Measurements from ENCODE around the gene OVCA2.

OVCA2 gene

DNA sequence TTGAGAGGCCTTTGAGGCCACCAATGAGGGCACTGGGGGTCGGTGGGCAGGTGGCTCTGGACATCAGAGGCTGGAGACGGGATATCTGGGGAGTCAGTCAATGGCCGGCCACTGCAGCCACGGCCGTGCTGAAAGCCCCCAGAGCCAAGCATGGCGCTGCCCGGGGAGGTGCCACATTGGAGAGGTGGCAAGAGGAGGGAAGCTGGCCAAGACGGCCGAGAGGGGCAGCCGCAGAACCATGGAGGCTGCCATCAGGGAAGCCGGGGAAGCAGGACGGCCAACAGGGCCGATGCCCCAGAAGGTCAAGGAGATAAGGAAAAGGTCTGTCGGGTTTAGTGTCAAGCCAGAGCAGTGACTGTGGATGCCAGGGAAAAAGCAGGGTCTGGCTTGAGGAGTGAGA is 26.5 kb upstream of the OVCA2 start:
- no peak for DNase-seq

DNA sequence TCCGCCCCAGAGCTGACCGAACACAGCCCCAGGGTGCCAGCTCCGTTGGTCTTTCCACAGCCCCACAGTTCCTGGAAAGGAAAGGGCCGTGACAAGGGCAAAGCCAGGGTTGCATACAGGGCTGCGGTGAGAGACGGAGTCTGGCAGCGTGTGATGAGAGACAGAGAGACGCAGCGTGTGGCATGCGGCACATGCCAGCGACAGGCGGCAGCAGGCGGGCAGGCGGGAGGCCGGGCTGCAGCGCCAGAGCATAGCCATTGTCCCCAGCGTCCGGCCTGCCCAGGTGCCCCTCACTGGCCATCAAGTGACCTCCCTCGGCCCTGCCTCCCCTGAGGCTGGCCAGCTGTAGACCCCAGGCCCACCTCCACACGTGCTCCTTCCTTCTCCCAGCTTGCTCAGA is 25.3 kb upstream of the OVCA2 start:
- DNase-seq = no peak

DNA sequence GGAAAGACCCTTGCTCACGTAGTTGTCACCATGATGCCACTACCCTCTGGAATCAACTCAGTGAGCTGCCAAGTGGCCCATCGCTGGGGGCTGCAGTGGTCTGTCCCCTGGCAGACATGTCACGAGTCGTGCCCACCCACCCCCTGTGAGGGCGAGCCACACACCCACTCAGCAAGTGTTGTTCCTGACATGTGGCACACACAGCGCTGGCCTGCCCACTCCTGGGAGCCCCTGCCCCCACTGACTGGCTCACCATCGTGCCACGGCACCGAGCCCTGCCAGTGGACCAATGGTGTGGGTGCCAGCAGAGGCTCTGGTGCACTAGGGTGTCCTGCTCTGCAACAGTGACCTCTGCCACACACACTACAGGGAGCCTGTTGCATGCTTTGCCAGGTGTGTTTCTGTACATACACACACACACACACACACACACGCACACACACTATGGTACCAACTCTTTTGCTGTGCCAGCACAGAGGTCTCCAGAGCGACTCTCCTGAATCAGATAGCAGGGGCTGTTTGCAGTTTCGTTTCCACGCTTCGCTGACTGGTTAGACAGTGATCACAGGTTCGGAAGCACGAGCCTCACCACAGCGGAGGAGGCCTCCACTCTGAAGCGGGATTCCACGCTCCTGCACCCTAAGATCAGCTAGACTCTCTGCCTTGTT is 24.4 kb upstream of the OVCA2 start:
- no peak for DNase-seq

DNA sequence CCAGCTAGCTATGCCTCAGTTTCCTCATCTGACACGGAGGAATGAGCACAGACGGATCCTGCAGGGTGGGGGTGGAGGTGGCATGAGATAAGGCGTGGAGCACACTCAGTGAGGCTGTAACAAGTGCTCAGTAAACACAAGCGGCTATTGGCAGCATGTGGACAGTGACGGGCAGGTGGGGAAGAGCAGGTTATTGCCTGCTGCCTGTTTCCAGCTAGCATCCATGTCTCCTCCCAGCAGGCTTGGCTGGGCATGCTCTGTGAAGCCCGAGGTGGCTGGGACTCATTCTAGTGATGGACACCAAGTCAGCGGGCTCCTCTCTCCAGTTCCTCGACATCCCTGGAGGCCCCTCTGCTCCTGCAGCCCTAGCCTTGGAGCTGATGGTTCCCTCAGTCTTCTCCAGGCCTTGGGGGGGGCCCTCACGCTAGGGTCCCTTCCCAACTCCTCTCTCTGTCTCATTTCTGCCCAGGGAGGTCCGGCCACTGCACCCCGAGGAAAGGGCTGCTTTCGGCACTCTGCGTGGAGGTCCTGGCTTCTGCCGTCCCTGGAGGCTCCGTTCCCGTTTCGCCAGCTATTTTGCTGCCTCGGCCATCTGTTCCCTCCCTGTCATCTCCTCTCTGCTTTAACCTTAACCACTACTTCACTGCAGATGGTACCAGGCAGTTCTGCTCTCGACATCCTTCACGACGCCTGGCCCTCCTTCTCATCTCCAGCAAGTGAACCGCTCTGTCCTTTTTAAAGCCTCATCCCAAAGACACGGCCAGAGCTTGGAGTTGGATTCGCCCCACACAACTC is 22.9 kb upstream of the OVCA2 start:
- no peak for DNase-seq

DNA sequence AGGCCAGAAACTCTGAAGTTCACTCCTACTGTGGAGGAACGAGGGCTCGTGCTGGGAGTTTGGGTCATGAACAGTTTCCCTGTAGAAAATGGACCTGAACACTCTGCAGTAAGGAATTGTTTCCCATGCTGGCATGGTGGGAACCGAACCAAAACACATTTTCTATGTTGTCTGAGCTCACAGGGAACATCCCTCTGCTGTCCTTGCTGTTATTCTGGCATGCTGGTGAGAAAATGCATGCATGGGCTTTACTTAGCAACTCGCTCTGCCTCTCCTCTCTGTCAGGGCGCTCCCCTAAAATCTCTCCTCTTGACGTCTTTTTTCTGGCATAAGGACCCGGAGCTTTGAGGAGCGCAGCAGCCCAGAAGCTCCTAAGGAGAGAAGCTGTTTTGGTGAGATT is 22.1 kb upstream of the OVCA2 start:
- no peak for DNase-seq

DNA sequence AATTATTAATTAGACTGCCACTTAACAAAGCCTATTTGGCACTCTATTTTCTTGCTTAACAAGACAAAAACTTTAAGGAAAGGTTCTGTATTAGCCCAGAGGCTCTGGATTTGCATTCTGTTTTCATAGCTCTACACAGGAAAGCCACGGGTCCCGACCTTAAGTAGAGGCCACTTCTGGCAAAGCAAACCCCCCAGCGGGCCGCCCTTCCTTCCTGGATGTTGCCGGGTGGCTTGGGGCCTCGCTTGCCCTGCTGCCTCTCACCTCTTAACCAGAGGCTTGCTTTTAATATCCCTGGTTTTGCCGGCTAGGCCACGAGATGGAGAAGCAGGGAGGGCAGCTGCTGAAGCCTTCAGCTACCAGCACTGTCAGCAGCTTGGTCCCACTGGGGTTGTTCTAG is 21.1 kb upstream of the OVCA2 start:
- DNase-seq = no peak

DNA sequence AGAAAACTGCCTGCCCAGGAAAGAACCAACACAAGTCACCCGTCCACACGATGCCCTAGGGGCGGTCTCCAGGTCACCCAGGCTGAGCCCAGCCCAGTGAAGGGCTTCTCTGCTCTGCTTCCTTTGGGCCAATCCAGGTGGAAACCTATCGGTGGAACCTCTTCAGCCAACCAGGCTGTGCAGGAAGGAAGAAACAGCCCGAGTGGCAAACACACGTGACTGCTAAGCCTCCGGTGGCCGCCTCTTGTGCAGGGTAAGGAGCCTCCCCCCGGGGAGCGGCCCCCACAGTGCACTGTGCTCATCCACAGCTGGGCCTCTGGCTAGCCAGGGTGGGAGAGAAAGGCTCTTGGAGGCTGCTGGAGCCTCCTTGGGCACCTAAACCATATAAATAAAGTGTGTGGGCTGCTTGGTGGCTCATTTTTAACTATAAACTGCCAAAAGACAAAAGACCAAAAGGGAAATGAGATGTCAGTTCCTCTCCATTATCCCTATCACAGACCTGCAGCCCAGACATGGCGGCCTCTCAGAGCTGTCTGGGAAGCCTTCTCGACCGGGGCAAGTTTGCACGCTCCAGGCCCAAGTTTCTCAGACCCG is 19.1 kb upstream of the OVCA2 start:
- peak; percentile 1 for DNase-seq

DNA sequence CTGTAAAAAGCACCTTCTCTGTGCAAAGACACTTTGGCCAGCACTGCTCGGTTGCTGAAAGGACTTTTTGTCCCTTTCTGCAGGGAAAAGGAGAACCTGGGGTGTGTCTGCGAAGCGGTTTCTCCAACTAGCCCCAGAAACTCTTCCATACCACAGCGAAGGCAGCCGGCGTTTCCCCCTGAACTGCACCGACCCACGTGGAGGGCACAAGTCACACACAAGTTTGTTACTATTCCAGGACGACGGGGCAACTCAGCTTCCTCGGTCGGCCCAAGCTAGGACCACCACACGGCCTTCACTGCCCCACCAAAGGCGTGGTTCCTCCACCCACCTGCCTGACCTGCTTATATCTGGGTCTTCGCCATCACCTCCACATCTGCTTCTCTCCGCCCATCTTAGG is 18.6 kb upstream of the OVCA2 start:
- no peak for DNase-seq

DNA sequence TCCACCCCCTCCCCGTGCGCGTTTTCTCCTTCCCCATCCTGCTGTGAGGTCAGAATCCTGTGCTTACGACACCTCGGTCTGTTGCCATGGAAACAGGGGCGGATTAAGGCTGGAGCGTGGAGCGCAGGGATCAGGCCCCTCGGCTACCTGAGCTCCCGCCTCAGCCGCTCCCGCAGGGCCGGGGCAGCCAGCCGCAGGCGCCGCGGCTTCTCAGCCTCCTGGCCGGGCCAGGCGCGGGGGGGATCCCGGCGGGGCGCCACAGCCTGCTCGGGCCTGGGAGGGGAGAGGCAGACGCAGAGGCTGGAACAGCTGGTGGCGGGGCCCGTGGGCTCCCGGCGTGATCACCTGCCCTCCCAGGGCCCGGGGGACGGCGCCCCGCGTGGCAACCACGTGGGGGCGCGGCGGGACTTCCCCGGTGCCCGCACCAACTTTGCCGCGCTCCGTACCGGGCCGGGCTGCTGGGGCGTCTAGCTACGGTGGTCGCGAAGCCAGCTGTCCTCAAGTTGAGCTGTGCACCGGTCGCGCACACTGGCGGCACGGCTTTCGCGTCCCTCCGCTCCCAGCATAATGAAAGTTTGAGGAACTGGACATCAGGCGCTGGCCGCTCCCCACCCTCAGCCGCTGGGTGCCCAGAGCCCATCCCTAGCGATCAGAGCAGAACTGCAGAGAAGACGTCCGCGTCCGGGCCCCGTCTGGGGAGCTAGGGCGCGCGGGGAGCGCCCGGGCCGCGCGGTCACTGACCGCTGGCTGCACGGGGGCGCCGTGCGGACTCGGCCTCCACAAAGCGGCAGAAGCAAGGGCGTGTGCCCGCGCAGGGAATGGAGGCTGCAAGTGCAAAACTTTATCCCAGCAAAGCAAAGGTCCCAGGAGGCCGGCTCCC is 17.9 kb upstream of the OVCA2 start:
- DNase-seq = peak; percentile 6

DNA sequence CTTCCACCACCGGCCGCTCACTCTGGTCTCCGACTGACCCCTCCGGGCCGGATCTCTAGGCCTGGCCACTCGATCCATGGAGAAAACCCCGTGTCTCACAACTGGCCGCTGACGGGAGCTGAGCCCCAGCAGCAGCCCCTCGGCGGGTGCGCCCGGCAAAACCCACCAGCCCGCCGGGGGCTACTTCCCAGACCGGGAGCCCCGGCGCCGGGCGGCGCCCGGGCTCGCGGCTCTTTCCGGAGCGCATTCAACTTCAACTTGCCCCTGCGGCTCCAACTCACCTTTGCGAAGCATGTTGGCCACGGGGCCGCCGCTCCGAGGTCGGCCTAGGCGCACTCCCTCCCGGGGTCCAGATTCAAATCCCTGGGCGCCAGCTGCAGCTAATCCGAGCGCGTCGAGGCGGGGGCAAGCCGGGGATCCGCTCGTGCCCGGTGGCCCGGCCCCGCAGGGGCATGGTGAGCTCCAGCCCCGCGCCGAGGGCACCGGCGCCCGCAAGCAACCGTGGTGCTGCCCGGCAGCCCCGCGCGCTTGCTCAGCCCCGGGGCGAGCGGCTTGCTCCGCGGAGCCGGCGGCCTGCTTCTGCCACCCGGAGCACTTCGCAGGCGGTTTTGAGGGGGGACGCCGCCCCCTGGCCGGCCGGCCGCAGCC is 17.1 kb upstream of the OVCA2 start:
- no peak for DNase-seq

DNA sequence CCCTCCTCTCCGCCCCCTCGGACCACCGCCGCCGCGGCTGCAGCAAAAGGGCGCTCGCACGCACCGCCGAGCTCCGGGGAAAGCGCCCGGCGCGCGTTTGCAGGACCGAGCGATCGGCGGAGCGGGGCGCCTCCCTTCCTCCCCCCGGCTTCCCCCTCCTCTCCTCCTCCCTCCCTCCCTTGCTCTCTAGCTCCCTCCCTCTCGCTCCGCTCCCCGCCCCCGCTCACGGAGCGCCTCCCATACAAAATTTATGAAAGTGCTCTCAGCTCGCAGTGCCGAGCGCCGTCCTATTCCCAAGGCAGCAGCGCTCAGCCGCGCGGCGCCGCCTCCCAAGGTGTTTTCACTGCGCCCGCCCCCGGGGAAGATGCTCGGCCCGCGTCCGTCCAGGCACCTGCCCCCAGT is 16.6 kb upstream of the OVCA2 start, which contains the start of gene RTN4RL1:
RTN4RL1 (minus strand) TSS at position 115 of the 402 bp plus-strand sequence. CDS start 469 bp downstream, outside the sequence.
- no peak for DNase-seq

DNA sequence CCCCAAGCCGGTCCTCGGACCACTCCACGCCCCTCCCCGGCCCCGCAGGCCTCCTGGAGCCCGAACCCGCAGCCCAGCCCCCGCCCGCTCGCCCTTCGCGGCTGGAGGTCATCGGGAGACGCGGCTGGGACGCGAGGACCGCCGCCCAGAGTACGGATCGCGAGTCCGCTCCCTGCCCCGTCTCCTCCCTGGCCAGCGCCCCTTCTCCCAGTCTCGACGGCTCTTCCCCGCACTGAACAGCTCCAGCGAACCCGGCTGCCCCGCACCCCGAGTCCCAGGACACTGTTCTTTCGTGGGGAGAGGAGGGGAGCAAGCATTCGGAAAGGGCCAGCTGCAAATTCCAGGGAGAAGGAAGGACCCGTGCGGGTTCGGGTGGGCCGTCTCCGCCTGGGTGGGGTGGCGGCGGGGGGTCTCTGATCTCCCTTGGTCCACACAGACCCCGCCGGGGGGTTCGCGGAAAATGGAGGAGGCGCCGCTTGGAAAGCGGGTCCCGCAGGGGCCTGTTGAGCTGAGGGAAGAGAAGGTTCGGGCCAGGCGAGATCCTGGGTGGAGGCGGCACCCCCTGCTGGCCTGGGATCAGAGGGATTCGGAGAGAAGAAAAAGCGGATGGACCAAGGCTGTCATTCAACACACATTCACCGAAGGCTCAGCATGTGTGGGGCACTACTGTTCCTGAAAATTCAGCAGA is 16.1 kb upstream of the OVCA2 start:
- no peak for DNase-seq

DNA sequence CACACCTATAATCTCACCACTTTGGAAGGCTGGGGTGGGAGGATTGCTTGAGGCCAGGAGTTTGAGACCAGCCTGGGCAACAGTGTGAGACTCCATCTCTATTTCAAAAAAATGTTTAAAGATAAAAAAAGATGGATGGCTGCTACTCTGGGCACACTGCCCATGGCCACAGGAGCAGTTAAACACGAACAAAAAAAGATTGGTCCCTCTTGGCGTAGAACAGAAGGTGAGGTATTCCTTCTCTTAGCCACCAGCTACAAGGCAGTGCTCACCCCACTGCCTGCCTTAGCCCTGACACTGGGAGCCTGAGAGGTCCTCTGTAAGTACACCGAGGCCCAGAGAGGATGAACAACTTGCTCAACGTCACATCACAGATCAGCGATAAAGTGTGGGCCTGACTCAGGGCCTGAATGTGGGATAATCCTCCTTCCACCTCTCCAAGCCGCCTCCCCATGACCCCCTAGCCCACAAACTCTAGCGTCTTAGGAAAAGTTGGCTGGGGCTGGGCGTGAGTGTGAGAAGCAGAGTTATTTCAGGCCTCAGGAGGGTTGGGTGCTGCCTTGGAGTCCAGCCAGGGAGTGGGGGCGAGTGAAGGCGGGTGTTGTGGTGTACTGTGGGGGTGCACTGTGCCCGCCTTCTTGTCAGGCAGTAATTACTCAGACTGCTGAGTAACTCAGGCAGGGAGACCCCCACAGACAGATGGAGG is 14.1 kb upstream of the OVCA2 start:
- no peak for DNase-seq

DNA sequence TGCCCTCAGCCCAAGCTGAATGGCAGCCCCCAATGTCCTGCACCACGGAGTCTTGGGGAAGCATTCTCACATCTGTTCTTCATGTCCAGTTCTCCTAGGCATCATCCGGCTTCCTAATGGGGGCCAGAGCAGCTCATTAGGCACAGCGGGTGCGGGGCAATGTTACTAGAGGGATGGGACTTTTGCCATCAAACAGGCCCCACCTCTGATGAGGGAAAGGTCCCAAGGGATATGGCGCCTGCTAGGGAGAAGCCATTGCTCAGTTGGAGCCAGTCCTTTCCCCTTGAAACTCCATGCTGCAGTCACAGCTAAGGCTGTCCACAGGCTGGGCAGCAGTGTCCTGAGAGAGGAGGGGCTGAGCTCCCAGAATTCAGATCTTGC is 13.6 kb upstream of the OVCA2 start:
- DNase-seq = no peak

DNA sequence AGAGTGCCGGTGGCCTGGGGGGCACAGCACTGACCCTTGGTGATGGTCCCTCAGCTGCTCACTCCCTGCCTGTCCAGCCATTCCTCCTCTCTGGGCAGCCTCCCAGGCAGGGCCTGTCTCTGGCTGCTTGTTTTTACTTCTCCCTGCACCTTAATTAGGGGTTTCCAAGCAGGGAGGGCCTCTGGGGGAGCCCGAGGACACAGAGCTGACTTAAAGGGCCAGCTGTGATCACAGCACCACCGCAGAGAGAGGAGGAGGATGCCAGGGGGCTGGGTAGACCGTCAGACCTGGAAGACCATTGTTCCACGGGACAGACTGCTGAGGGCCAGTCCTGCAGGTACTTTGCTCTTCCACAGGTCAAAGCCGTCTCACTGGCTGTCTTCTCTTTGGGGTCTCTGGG is 13.1 kb upstream of the OVCA2 start:
- DNase-seq = no peak

DNA sequence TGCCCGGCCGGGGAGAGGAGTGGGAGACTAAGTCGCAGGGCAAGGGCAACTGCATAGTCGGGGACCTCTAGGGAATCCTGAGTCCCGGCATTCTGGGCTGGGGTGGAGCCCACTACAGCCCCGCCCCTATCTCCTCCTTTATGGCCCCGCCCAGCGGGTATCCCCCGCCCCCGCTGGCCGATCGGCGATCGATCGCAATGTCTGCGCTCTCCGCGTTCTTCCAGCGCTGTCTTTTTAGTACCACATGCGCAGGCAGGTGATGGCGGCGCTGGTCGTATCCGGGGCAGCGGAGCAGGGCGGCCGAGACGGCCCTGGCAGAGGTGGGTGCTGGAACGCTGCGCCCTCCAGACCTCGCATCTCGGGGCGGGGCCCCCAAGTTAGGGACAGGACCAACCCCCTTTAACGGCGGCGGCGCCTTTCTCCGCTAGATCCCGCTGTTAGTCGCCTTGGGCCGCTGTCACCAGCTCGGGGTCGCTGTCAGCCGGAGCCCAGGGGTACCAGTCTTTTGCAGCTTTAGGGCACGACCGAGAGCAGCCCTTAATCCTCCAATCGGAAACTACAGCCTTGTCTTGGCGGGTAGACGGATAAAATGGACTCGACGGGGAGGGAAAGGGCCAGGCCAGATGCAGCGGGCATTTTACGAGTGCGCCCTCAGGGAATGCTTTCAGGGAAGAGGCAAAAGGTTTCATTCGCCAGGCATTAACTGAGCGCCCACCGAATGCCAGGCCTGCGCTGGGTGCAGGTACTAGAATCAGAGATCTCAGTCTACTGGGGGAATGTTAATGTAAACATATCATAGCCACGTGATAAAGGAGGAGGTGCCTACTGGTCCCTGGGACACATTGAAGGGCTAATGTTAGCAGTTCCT is 11.7 kb upstream of the OVCA2 start, which contains the start of gene DPH1:
DPH1 (plus strand) TSS at position 243 of the 868 bp plus-strand sequence; CDS start at position 260, 17 bp downstream.
- DNase-seq = peak; percentile 63

DNA sequence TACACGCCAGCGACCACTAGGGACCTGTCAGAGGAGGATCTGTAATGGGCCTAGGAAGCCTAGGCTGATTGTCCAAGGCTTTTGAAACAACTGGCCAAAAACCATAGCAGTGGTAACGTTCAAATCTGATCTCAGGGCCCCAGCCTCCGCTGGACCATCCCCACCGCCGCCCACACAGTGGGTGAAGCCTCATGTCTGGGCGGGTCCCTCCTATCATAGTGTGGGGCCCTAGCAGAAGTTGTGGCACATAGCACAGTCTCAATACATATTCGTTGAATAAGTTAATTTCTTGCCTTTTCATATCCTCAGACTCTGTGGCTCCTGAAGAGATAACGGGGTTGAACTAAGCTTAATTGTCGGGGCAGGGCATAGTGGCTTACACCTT is 11.1 kb upstream of the OVCA2 start:
- no peak for DNase-seq

DNA sequence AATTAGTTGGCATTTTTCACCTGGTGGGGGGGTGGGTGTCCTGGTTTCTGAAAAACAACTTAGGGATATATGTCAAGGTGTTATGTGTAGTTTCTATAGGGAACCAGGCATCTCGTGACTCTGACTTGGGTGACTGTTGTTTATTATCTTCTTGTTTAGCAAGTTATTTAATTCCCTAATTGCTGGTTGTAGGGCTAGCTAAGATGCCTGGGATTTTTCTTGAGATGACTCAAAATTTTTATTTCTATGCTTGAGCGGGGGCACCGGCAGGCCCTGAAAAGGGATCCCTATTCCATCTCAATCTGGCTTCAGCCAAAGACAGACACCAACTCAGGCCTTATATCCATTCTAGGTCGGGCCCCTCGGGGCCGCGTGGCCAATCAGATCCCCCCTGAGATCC is 8.7 kb upstream of the OVCA2 start:
- DNase-seq = no peak

DNA sequence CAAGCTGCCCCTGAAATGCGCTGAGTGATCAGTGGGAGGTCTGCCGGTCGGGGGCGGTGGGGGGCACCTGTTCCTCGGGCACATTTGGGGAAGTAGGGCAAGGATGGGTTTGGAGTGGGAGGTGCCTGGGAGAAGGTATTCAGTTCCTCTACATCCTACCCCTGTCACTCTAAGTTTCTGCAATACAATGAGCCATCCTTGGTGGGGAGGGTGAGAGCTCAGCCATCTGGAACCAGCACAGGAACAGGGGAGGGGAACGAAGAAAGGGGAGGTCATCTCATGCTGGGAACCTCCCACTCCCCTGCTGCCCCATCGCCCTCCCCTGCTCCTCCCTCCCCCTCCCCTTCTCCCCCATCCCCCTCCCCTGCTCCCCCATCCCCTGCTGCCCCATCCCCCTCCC is 7.7 kb upstream of the OVCA2 start:
- DNase-seq = no peak

Measured in GF-D8 (cell line).